Measurements from ENCODE around the gene RNF166. TPM values are rescaled to one million over a fixed set of nuclear protein-coding genes. Genes with fewer than 3 reads are reported as not detected.

RNF166 gene
- total and polyA plus RNA-seq, 2 of the 13 experiments (the other 11 are each of a cell fraction or from before 2014, with no cell fraction given) = 21.4 to 23.0 TPM

DNA sequence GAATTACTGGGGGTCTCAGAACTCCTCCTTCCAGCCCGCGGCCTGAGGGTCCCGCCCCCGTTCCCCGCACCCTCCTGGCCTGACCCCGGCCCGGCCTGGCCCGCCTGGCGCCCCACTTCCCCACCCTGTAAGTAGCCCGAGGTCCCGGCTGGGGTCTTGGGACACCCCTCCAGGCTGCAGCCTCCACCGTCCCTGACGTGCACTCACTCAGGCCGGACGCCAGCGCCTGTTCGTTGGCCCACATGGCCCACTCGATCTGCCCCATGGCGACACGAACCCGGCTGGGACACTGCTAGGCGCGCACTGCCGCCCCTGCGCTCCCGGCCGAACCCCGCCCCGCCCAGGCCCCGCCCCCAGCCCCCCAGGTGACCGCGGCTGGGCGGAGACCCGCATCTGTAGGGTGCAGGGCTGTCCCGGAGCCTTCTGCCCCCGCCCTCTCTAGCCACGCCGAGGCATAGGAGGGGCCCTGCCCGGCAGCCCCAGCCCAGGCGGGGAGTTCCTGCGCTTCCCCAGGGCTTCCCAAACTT, 55.4 kb downstream of the RNF166 start, which contains the start of gene CYBA (continued):
- TF ChIP-seq, protein P1, sequence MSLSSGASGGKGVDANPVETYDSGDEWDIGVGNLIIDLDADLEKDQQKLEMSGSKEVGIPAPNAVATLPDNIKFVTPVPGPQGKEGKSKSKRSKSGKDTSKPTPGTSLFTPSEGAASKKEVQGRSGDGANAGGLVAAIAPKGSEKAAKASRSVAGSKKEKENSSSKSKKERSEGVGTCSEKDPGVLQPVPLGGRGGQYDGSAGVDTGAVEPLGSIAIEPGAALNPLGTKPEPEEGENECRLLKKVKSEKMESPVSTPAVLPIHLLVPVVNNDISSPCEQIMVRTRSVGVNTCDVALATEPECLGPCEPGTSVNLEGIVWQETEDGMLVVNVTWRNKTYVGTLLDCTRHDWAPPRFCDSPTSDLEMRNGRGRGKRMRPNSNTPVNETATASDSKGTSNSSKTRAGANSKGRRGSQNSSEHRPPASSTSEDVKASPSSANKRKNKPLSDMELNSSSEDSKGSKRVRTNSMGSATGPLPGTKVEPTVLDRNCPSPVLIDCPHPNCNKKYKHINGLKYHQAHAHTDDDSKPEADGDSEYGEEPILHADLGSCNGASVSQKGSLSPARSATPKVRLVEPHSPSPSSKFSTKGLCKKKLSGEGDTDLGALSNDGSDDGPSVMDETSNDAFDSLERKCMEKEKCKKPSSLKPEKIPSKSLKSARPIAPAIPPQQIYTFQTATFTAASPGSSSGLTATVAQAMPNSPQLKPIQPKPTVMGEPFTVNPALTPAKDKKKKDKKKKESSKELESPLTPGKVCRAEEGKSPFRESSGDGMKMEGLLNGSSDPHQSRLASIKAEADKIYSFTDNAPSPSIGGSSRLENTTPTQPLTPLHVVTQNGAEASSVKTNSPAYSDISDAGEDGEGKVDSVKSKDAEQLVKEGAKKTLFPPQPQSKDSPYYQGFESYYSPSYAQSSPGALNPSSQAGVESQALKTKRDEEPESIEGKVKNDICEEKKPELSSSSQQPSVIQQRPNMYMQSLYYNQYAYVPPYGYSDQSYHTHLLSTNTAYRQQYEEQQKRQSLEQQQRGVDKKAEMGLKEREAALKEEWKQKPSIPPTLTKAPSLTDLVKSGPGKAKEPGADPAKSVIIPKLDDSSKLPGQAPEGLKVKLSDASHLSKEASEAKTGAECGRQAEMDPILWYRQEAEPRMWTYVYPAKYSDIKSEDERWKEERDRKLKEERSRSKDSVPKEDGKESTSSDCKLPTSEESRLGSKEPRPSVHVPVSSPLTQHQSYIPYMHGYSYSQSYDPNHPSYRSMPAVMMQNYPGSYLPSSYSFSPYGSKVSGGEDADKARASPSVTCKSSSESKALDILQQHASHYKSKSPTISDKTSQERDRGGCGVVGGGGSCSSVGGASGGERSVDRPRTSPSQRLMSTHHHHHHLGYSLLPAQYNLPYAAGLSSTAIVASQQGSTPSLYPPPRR (CRISPR knock-in tag; IDR thresholded peaks at IDR 0.05; ENCODE audit: borderline replicate concordance) = no peak; the same call in 1 of the 2 replicates
- TF ChIP-seq SIX1 (CRISPR knock-in tag; IDR thresholded peaks at IDR 0.05; ENCODE audit: borderline replicate concordance) = no peak
- TF ChIP-seq ZNF670 (CRISPR knock-in tag; IDR thresholded peaks at IDR 0.05; ENCODE audit: borderline replicate concordance) = no peak
- TF ChIP-seq ZNF747 (CRISPR knock-in tag; IDR thresholded peaks at IDR 0.05; ENCODE audit: borderline replicate concordance) = no peak; the same call in 1 of the 2 replicates
- TF ChIP-seq MXI1 (IDR thresholded peaks at IDR 0.05; ENCODE audit: borderline replicate concordance, low read depth, low read length) = peak; percentile 49; the same call in 1 of the 3 replicates
- 0 out of 2 replicates have a peak, but pooled peaks have one; percentile 49 for TF ChIP-seq ZSCAN12 (CRISPR knock-in tag; IDR thresholded peaks at IDR 0.05)
- no peak for TF ChIP-seq ZNF383 (CRISPR knock-in tag; IDR thresholded peaks at IDR 0.05; ENCODE audit: borderline replicate concordance)
- no peak for TF ChIP-seq NFIC (IDR thresholded peaks at IDR 0.05; ENCODE audit: low read length)
- TF ChIP-seq ZBTB3 (CRISPR knock-in tag; IDR thresholded peaks at IDR 0.05; ENCODE audit: borderline replicate concordance, low read depth) = no peak
- peak; percentile 53; the same call in 1 of the 2 replicates for TF ChIP-seq ZNF773 (CRISPR knock-in tag; IDR thresholded peaks at IDR 0.05; ENCODE audit: borderline replicate concordance)
- TF ChIP-seq ZNF547 (CRISPR knock-in tag; IDR thresholded peaks at IDR 0.05) = peak; percentile 12; the same call in 1 of the 2 replicates
- no peak for TF ChIP-seq ZSCAN31 (CRISPR knock-in tag; IDR thresholded peaks at IDR 0.05; ENCODE audit: low read depth)
- TF ChIP-seq GATA4 (IDR thresholded peaks at IDR 0.05; ENCODE audit: borderline replicate concordance, low read depth) = peak; percentile 50; the same call in 1 of the 2 replicates
- TF ChIP-seq, protein P2, sequence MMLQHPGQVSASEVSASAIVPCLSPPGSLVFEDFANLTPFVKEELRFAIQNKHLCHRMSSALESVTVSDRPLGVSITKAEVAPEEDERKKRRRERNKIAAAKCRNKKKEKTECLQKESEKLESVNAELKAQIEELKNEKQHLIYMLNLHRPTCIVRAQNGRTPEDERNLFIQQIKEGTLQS (CRISPR knock-in tag; IDR thresholded peaks at IDR 0.05) = no peak; the same call in 1 of the 2 replicates
- TF ChIP-seq, protein P3, sequence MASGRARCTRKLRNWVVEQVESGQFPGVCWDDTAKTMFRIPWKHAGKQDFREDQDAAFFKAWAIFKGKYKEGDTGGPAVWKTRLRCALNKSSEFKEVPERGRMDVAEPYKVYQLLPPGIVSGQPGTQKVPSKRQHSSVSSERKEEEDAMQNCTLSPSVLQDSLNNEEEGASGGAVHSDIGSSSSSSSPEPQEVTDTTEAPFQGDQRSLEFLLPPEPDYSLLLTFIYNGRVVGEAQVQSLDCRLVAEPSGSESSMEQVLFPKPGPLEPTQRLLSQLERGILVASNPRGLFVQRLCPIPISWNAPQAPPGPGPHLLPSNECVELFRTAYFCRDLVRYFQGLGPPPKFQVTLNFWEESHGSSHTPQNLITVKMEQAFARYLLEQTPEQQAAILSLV (CRISPR knock-in tag; IDR thresholded peaks at IDR 0.05; ENCODE audit: borderline replicate concordance) = no peak
- no peak for TF ChIP-seq ZNF879 (CRISPR knock-in tag; IDR thresholded peaks at IDR 0.05)
- no peak for TF ChIP-seq HMG20B (CRISPR knock-in tag; conservative IDR thresholded peaks at IDR 0.05)
- no peak for TF ChIP-seq GTF3A (CRISPR knock-in tag; conservative IDR thresholded peaks at IDR 0.05)
- TF ChIP-seq, protein P4, sequence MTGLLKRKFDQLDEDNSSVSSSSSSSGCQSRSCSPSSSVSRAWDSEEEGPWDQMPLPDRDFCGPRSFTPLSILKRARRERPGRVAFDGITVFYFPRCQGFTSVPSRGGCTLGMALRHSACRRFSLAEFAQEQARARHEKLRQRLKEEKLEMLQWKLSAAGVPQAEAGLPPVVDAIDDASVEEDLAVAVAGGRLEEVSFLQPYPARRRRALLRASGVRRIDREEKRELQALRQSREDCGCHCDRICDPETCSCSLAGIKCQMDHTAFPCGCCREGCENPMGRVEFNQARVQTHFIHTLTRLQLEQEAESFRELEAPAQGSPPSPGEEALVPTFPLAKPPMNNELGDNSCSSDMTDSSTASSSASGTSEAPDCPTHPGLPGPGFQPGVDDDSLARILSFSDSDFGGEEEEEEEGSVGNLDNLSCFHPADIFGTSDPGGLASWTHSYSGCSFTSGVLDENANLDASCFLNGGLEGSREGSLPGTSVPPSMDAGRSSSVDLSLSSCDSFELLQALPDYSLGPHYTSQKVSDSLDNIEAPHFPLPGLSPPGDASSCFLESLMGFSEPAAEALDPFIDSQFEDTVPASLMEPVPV (CRISPR knock-in tag; IDR thresholded peaks at IDR 0.05) = 0 out of 2 replicates have a peak, but pooled peaks have one; percentile 80
- TF ChIP-seq, protein P5, sequence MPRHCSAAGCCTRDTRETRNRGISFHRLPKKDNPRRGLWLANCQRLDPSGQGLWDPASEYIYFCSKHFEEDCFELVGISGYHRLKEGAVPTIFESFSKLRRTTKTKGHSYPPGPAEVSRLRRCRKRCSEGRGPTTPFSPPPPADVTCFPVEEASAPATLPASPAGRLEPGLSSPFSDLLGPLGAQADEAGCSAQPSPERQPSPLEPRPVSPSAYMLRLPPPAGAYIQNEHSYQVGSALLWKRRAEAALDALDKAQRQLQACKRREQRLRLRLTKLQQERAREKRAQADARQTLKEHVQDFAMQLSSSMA (CRISPR knock-in tag; IDR thresholded peaks at IDR 0.05) = no peak
